Sigmoid colon (tissue), 4 donors: Measurements from ENCODE around the gene PRDM16.

ENCODE experiments used
- CTCF ChIP-seq, 4 experiments: fragments of 450-650 bp in 3 of 4; fragments of 200-600 bp in 1 of 4; IDR thresholded peaks; one replicate each; pipeline ENCODE4 v1.5.1; 2016 to 2019; ENCODE audit warnings: antibody characterized with exemption in 4 of 4, mild to moderate bottlenecking in 3 of 4, moderate library complexity in 2 of 4
- POLR2A ChIP-seq, 2 donors: fragments of 450-650 bp; IDR thresholded peaks; one replicate each; pipeline ENCODE4 v1.6.1; 2016; ENCODE audit warnings: antibody characterized with exemption in 2 of 2, mild to moderate bottlenecking in 2 of 2, moderate library complexity in 2 of 2
- POLR2AphosphoS5 ChIP-seq, 4 donors: sonication (generic); formaldehyde crosslinking; IDR thresholded peaks; one replicate each; pipeline ENCODE4 v1.6.1; 2017; ENCODE audit warnings: antibody characterized with exemption in 4 of 4

GRCh38 chr1:3079381-3080052, 10.5 kb downstream of the PRDM16 start:
- no peak for TF ChIP-seq CTCF (IDR thresholded peaks at IDR 0.05)
- TF ChIP-seq POLR2AphosphoS5 (IDR thresholded peaks at IDR 0.05) = no peak
- no peak for TF ChIP-seq POLR2A (IDR thresholded peaks at IDR 0.05)
